ENCODE results near the gene SPATA18. TPM values are rescaled to one million over a fixed set of nuclear protein-coding genes. Genes with fewer than 3 reads are reported as not detected.
A peak's percentile ranks its signal among the peaks of the same experiment; 100 is the strongest.
"Not testable (repeated sequence)": the region's sequence is repeated elsewhere in the genome, so short reads cannot be mapped to it uniquely, and the experiment has no call there.

SPATA18 gene
- total RNA-seq, 1 experiment from 2014 or later, result not detected

DNA sequence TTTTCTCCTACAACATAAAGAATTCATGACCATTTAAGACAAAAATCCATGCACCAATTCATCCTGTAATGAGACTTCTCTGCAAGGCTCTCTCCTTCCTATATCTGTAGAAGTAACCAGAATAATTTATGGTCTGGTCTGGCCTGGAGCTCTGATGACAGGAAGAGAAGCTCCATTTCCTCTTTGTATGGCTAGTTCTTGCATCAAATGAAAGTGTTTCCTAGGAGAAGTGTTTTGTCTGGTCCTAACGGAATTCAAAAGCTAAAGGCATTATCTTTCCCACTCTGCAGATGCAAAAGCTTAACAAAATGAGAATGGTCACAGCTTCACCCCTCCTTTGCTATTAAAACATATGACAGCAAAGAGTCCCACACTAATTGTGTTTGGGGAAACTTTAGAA lies 55.1 kb downstream of the SPATA18 start:
- DNase-seq (ENCODE audit: low read depth), result no peak

- no peak for DNase-seq (ENCODE audit: low read depth)
These were observed 55.6 kb downstream of the SPATA18 start for GRCh38 chr4:52106660-52107059.

GRCh38 chr4:52107336-52107735 lies 56.2 kb downstream of the SPATA18 start:
- no peak for DNase-seq (ENCODE audit: low read depth)

- no peak for DNase-seq (ENCODE audit: low read depth)
These were observed 56.6 kb downstream of the SPATA18 start for GRCh38 chr4:52107745-52108144.

DNA sequence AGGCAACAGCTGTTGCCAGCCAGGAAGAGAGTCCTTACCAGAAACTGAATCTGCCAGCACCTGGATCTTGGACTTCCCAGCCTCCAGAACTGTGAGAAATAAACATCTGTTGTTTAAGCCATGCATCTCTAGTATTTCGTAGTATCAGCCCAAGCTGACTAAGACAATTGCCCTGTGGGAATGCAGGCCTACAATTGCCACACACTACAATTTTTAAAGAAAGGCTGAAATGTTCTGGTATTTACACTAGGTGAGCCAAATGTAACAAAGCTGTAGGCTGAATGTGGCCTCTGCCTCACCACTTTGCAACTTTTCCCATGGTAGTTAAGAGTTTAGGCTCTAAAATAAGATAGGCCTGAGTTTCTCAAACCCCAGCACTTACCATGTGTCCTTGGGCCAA lies 59.1 kb downstream of the SPATA18 start:
- no peak for DNase-seq (ENCODE audit: low read depth)

GRCh38 chr4:52111995-52112394 lies 60.9 kb downstream of the SPATA18 start:
- no peak for DNase-seq (ENCODE audit: low read depth)

DNA sequence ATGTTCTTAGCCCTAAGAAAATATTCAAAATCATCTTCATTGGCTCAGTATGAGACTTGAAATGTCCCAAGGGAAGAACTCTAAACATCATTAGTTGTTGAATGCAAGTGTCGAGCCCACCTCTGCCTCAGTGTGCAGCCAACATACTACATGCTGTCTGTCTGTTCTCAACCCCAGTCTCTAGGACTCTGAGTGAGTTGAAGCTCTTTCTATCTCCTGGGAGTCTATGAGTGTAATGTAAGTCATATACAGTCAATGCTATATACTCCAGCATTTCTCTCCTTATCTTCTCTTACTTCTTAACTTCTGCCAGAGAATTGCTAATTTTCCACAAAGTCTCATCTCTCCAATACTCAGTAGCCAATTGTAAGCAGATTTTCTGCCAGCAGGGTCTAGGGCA lies 61.3 kb downstream of the SPATA18 start:
- DNase-seq (ENCODE audit: low read depth), result no peak

DNA sequence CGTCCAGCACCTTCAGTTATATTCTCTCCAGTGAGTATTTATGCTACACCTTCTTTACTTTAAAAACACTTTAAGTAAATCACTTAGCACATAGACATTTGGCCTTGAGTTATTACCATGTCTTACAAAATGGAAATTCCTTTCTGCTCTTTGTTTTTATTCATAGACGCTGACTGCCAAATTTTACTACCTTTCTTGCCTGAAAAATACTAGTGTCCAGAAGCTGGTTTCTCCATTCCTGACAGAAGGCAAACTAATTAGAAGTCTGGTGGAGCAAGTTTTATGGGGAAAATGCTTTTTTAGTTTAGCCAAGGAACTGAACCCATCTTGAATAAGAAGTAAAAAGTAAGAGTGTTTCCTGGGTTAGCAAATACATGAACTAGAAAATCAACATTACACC lies 65.5 kb downstream of the SPATA18 start:
- DNase-seq (ENCODE audit: low read depth), result no peak

GRCh38 chr4:52126226-52126625 lies 75.1 kb downstream of the SPATA18 start:
- no peak for DNase-seq (ENCODE audit: low read depth)

- peak; percentile 79 for DNase-seq (ENCODE audit: low read depth)
These were observed 75.9 kb downstream of the SPATA18 start for GRCh38 chr4:52126966-52127365.

GRCh38 chr4:52135171-52135570 lies 84.1 kb downstream of the SPATA18 start:
- no peak for DNase-seq (ENCODE audit: low read depth)

DNA sequence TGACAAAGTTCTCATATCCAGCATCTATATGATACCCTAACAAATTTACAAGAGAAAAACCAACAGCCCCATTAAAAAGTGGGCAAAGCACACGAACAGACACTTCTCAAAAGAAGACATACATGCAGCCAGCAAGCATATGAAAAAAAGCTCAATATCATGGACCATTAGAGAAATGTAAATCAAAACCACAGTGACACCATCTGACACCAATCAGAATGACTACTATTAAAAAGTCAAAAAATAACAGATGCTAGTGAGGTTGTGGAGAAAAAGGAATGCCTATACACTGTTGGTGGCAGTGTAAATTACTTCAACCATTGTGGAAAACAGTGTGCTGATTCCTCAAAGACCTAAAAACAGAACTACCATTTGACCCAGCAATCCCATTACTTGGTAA lies 86.0 kb downstream of the SPATA18 start:
- not testable (repeated sequence) for DNase-seq (ENCODE audit: low read depth)

GRCh38 chr4:52142816-52143215 lies 91.7 kb downstream of the SPATA18 start:
- DNase-seq (ENCODE audit: low read depth), result peak; percentile 7

- no peak for DNase-seq (ENCODE audit: low read depth)
These were observed 92.7 kb downstream of the SPATA18 start for GRCh38 chr4:52143815-52144214.

DNA sequence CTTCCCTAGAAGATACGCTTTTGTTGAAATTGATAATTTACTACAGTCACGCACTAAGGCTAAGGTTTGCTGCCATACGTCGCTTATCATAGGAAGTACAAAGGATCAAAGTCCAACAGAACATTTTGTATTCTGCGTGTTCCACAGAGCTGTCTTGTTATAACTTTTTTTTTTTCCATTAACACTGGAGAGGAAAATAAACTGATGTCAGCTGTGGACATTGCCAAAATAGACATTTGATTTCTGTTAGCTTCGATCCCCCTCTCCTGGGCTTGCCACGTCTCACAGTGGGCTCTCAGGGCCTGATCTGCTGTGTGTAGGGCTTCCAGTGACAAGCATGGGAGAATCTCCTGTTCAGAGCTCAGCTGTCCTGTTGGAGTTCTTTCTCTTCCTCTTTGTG lies 93.3 kb downstream of the SPATA18 start:
- no peak for DNase-seq (ENCODE audit: low read depth)

Other genes starting within 250 kb of the SPATA18 start
- gene DCUN1D4, start 208.2 kb upstream of the SPATA18 start, total RNA-seq (2014; rRNA removed), result 23.3 and 26.2 TPM in 2 replicates
- 0.32 and 0.57 TPM in 2 replicates for gene LRRC66, start 30.9 kb upstream of the SPATA18 start, total RNA-seq (2014; rRNA removed)
- 37.2 and 42.4 TPM in 2 replicates for gene SGCB, start 13.0 kb upstream of the SPATA18 start, total RNA-seq (2014; rRNA removed)